HG02973 (cell line): ENCODE measurements around the gene CDK2AP2.

Source experiments
- ATAC-seq: cut with Tn5 transposase; IDR thresholded peaks from one replicate; pipeline ENCODE4 v1.9.1; 2021; ENCODE audit warnings: moderate library complexity; ENCODE audit not compliant: unreplicated experiment

The CDK2AP2 gene

GRCh38 chr11:67504005-67504949 lies 3.7 kb downstream of the CDK2AP2 start:
- no peak for ATAC-seq

DNA sequence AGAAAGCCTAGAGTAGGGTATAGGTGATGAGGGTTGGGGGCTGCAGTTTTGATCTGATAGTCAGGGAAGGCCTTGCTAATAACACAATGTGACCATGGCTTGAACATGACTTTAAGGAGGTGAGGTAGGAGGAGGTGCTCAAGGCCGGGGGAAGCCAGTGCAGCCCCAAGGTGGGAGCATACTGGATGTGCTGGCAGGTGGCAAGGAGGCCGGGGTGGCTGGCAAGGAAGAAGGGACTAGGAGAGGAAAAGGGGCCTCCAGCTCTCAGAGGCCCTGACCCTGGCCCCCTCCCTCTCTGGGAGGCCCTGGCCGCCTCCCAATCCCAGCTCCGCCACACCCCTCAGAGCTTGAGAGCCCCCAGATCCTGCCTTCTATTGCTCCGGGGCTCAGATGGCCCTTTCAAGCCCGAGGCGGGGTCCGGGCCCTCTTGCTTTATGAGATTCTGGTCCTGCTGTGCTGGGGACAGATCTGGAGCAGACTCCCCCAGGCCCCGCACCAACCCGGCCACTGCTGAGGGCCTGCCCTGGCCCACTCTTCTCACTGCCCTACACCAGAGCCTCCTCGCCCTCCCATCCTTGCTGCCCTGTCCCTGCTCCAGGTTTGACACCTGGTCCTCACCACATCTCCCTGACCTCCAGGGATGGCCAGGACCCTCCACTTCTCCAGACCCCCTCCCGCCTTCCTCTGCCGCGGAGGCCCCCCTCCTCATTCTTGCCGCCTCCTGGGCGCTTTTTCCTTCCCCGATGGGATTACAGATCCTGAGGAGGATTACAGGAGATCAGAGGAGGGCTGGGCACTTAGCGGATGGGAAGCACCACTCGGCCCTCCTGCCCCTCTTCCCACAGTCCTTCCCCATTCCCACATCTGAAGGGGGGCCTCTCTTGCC lies 4.6 kb downstream of the CDK2AP2 start:
- ATAC-seq, result no peak

GRCh38 chr11:67502328-67502979 lies 5.5 kb downstream of the CDK2AP2 start:
- no peak for ATAC-seq

GRCh38 chr11:67501854-67502253 lies 6.1 kb downstream of the CDK2AP2 start:
- ATAC-seq, result no peak

GRCh38 chr11:67500831-67501715 lies 6.9 kb downstream of the CDK2AP2 start:
- no peak for ATAC-seq

DNA sequence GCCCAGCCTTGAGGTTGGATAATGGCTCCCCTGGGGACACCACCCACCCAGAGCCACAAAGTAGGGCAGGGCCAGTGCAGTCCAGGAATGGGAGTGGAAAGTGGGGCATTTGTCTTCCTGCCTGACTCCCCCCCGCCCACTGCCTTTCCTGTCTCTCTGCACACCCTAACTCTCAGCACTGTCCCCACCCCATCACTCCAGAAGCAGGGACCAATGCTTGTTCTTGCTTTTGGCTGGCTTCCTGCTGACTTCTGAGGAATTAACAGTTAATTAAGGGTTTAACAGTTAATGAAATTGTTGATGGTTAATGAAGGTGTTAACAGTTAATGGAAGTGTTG lies 7.5 kb downstream of the CDK2AP2 start:
- ATAC-seq, result no peak

- no peak for ATAC-seq
Measured at GRCh38 chr11:67499808-67500483, 8.0 kb downstream of the CDK2AP2 start.

DNA sequence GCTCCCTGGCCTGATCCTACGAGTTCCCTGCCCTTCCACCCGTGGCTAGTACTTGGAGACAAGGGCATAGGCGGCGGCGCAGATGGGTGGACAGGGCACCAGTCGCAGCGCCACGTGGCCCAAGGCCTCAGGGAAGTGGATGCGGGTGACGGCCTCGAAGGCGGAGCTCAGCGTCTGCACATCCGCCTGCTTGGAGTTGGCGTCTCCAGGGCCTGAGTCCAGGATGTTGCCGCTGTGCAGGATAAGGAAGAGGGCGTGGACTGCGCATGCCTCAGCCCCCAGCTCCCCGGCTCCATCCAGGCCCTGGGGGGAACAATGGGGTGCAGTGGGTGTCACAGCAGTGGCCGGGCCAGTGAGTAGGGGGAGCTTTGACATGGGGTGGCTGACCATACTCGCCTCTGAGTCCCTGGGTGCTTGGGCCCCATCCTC lies 9.4 kb downstream of the CDK2AP2 start:
- ATAC-seq, result no peak

DNA sequence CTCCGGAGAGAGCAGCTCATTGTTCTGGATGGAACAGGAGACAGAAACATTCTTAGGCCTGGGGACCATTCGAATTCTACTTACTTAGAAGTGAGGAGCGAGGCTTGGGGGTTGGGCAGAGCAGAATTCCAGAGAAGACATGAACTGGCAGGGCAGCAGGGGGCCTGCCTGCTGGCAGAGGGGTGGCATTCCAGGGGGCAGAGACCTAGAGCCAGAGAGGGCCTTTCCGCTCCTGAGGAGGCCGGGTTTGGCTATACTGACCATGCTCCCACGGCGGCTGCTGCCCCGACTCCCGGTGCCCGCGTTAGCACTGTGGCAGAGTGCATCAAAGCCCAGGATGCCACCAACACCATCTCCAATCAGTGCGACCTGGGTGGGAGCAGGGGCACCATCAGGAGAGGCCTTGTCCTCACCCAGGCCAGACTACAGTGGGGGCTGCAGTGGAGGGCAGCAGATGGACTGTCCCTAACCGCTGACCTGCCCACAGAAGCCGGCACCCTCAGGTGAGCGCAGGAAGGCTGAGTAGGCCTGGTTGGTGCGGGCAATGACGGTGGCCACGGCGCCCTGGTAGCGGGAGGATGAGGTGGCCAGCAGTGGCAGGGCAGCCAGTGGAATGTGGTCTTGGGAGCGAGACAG lies 10.2 kb downstream of the CDK2AP2 start:
- no peak for ATAC-seq

- ATAC-seq, result no peak
Measured at GRCh38 chr11:67496113-67496512, 11.8 kb downstream of the CDK2AP2 start.

GRCh38 chr11:67495234-67496005 lies 12.5 kb downstream of the CDK2AP2 start:
- ATAC-seq, result no peak

GRCh38 chr11:67494371-67495233 lies 13.4 kb downstream of the CDK2AP2 start:
- ATAC-seq, result no peak

DNA sequence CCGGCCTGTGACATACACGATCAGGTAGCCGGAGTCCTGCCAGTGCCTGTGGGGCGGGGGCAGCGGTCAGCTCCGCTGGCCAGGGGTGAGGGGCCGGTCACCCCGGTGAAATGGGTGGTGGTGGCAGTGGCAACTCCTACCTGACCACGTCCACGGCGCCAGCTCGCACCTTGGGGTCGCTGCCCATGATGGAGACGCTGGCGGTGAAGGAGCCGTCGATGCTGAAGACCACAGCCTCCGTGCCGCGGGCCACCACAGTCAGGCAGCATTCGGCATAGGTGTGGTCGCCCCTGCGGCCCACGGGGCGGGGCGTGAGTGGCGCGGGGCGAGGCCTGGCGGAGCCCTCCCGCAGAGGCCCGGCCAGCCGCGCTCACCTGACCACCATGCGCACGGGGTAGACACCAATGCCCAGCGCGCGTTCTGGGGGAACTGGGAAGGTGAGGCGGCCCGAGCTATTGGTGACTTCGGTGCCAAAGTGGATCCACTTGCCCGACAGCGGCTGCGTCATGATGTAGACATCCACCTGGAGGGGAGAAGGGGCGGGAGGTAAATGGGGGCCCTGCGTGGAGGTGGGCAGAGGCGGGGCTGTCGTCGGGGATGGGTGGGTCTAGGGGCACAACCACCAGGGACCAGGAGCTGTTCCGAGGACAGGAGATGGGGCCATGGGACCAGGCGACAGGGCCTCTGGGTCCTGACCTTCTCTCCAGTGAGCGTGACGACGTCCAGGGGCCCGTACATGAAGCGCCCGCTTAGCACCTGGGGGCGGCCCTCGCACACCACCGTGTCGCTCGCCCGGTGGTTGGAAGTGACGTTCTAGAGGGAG lies 14.2 kb downstream of the CDK2AP2 start:
- ATAC-seq, result no peak

GRCh38 chr11:67492801-67493547 lies 15.0 kb downstream of the CDK2AP2 start:
- ATAC-seq, result no peak

- no peak for ATAC-seq
Measured at GRCh38 chr11:67492069-67492727, 15.8 kb downstream of the CDK2AP2 start.
